ENCODE results near the gene KRT32.

The KRT32 gene

GRCh38 chr17:41456204-41456603 lies 11.0 kb downstream of the KRT32 start:
- H3K4me3 ChIP-seq (ENCODE audit: control insufficient read depth, low read depth, low read length): no peak overlapping the region
- peak; percentile 22 for DNase-seq (ENCODE audit: low read depth)
- no peak for TF ChIP-seq CTCF (conservative IDR thresholded peaks at IDR 0.05; ENCODE audit: control insufficient read depth, insufficient read depth, low read depth, low read length)

- DNase-seq (ENCODE audit: low read depth): no peak
- no peak overlapping the region for H3K4me3 ChIP-seq (ENCODE audit: control insufficient read depth, low read depth, low read length)
- TF ChIP-seq CTCF (conservative IDR thresholded peaks at IDR 0.05; ENCODE audit: control insufficient read depth, insufficient read depth, low read depth, low read length): no peak
Measured at GRCh38 chr17:41455236-41455635, 11.9 kb downstream of the KRT32 start.

GRCh38 chr17:41453066-41453465 lies 14.1 kb downstream of the KRT32 start:
- no peak for TF ChIP-seq CTCF (conservative IDR thresholded peaks at IDR 0.05; ENCODE audit: control insufficient read depth, insufficient read depth, low read depth, low read length)
- no peak for DNase-seq (ENCODE audit: low read depth)
- no peak overlapping the region for H3K4me3 ChIP-seq (ENCODE audit: control insufficient read depth, low read depth, low read length)

- no peak for TF ChIP-seq CTCF (conservative IDR thresholded peaks at IDR 0.05; ENCODE audit: control insufficient read depth, insufficient read depth, low read depth, low read length)
- DNase-seq (ENCODE audit: low read depth): no peak
- no peak overlapping the region for H3K4me3 ChIP-seq (ENCODE audit: control insufficient read depth, low read depth, low read length)
Measured at GRCh38 chr17:41452281-41452680, 14.9 kb downstream of the KRT32 start.

- H3K4me3 ChIP-seq (ENCODE audit: control insufficient read depth, low read depth, low read length): no peak overlapping the region
- no peak for DNase-seq (ENCODE audit: low read depth)
- TF ChIP-seq CTCF (conservative IDR thresholded peaks at IDR 0.05; ENCODE audit: control insufficient read depth, insufficient read depth, low read depth, low read length): no peak
Measured at GRCh38 chr17:41451154-41451728, 15.9 kb downstream of the KRT32 start.

- TF ChIP-seq CTCF (conservative IDR thresholded peaks at IDR 0.05; ENCODE audit: control insufficient read depth, insufficient read depth, low read depth, low read length): no peak
- no peak for DNase-seq (ENCODE audit: low read depth)
- H3K4me3 ChIP-seq (ENCODE audit: control insufficient read depth, low read depth, low read length): no peak overlapping the region
Measured at GRCh38 chr17:41449008-41449407, 18.2 kb downstream of the KRT32 start.

- H3K4me3 ChIP-seq (ENCODE audit: control insufficient read depth, low read depth, low read length): no peak overlapping the region
- TF ChIP-seq CTCF (conservative IDR thresholded peaks at IDR 0.05; ENCODE audit: control insufficient read depth, insufficient read depth, low read depth, low read length): no peak
- no peak for DNase-seq (ENCODE audit: low read depth)
Measured at GRCh38 chr17:41448506-41448905, 18.7 kb downstream of the KRT32 start.
